ENCODE measurements around the gene KLK10. TPM values are rescaled to one million over a fixed set of nuclear protein-coding genes. Genes with fewer than 3 reads are reported as not detected.

The KLK10 gene
- total RNA-seq, 1 experiment from 2014 or later: 33.6 TPM

GRCh38 chr19:51059715-51060114 lies 40.2 kb upstream of the KLK10 start (continued):
- no peak for TF ChIP-seq CTCF (IDR thresholded peaks at IDR 0.05 in 2 of 3, conservative IDR thresholded peaks at IDR 0.05 in 1 of 3; ENCODE audit: borderline replicate concordance in 1 of 3, insufficient read depth in 1 of 3, low read depth in 2 of 3, low read length in 2 of 3)
- no peak for TF ChIP-seq ATF3 (IDR thresholded peaks at IDR 0.05)
- TF ChIP-seq CEBPB (IDR thresholded peaks at IDR 0.05; ENCODE audit: low read depth): no peak
- no peak for TF ChIP-seq ZFX (IDR thresholded peaks at IDR 0.05)
- TF ChIP-seq EZH2phosphoT487 (IDR thresholded peaks at IDR 0.05; ENCODE audit: borderline replicate concordance): no peak
- no peak for TF ChIP-seq SRF (IDR thresholded peaks at IDR 0.05; ENCODE audit: low read depth)
- no peak for TF ChIP-seq JUND (IDR thresholded peaks at IDR 0.05)

GRCh38 chr19:51055866-51056265 lies 36.4 kb upstream of the KLK10 start:
- H3K4me3 ChIP-seq (replicated peaks in 1 of 2; ENCODE audit: low read depth in 1 of 2, low read length in 2 of 2): no peak overlapping the region
- intact Hi-C loops (cut with micrococcal nuclease): no loop called here
- no peak overlapping the region for H2AFZ ChIP-seq (ENCODE audit: low read depth, low read length, poor library complexity, severe bottlenecking)
- no TSS peak for BruUV-seq (replicated peaks)
- no peaks in the 10 kb centered on the region for H3K79me2 ChIP-seq (ENCODE audit: insufficient read depth, low read length)
- H3K9ac ChIP-seq (ENCODE audit: low read length): no peak overlapping the region
- no peak for ATAC-seq
- TF ChIP-seq SP1 (IDR thresholded peaks at IDR 0.05; ENCODE audit: low read depth) (no peak), CEBPB (IDR thresholded peaks at IDR 0.05; ENCODE audit: low read depth) (no peak), MAX (IDR thresholded peaks at IDR 0.05) (no peak), EZH2phosphoT487 (IDR thresholded peaks at IDR 0.05; ENCODE audit: borderline replicate concordance) (no peak), ZFX (IDR thresholded peaks at IDR 0.05) (no peak), REST (IDR thresholded peaks at IDR 0.05; ENCODE audit: low read depth) (no peak), ATF3 (IDR thresholded peaks at IDR 0.05) (no peak), CTCF (IDR thresholded peaks at IDR 0.05 in 2 of 3, conservative IDR thresholded peaks at IDR 0.05 in 1 of 3; ENCODE audit: borderline replicate concordance in 1 of 3, insufficient read depth in 1 of 3, low read depth in 2 of 3, low read length in 2 of 3) (no peak)
- H3K27ac ChIP-seq (ENCODE audit: low read depth, low read length): no peak overlapping the region
- ChIA-PET CTCF (no interaction called here), RAD21 (ENCODE audit: low non-redundant PET in 1 of 2, low total read pairs in 2 of 2, uncharacterized antibody in 2 of 2, unreplicated experiment in 2 of 2) (no interaction called here), POLR2A (no interaction called here)
- no peaks in the 10 kb centered on the region for H4K20me1 ChIP-seq (ENCODE audit: insufficient read depth)
- H3K36me3 ChIP-seq (ENCODE audit: control insufficient read depth in 1 of 2, insufficient read depth in 2 of 2, low read length in 2 of 2): no peaks in the 10 kb centered on the region
- DNase-seq (ENCODE audit: low read depth, low spot score): no peak
- H3K9me3 ChIP-seq (ENCODE audit: control insufficient read depth in 1 of 2, insufficient read depth in 1 of 2, low read depth in 1 of 2, low read length in 2 of 2): no peaks in the 10 kb centered on the region
- no peaks in the 10 kb centered on the region for H3K4me1 ChIP-seq (ENCODE audit: control insufficient read depth in 1 of 2, insufficient read depth in 2 of 2, low read length in 2 of 2)
- H3K27me3 ChIP-seq (ENCODE audit: insufficient read depth, low read length): peaks cover 17% of the 10 kb centered on the region
- H3K4me2 ChIP-seq (ENCODE audit: low read length): no peak overlapping the region
- no peaks in the 10 kb centered on the region for H3K9me2 ChIP-seq (ENCODE audit: insufficient read depth)
